MCF 10A (cell line): ENCODE data around the gene RGL2. TPM values are rescaled to one million over a fixed set of nuclear protein-coding genes. Genes with fewer than 3 reads are reported as not detected.
A peak's percentile ranks its signal among the peaks of the same experiment; 100 is the strongest.

Experiments
- BruUV-seq: library from RNA; stranded (reverse); fragments of 400-500 nt; replicated peaks from 2 replicates; lab custom pipeline; 2021; lab: Mats Ljungman, UMichigan
- CTCF ChIA-PET: fragments of 300-600 bp; sonication (Branson Sonifier 250); formaldehyde crosslinking; extraction: SDS; loops from one replicate; lab custom pipeline; 2021; ENCODE audit warnings: antibody characterized with exemption, inconsistent platforms; lab: Yijun Ruan, JAX
- POLR2A ChIA-PET: fragments of 300-600, 350-650 bp; sonication (Branson Sonifier 250); formaldehyde crosslinking; extraction: SDS; loops from one replicate; lab custom pipeline; 2020; ENCODE audit warnings: antibody characterized with exemption, inconsistent platforms; lab: Yijun Ruan, JAX
- DNase-seq: peaks from one replicate; pipeline ENCODE4 v3.0.0-alpha.2; 2018; ENCODE audit not compliant: unreplicated experiment
- H3K27ac Mint-ChIP-seq: one replicate; pipeline ENCODE4 v1.8.0; 2022; ENCODE audit warnings: mild to moderate bottlenecking, low read depth, mixed read lengths; ENCODE audit not compliant: unreplicated experiment
- H3K27me3 Mint-ChIP-seq: one replicate; pipeline ENCODE4 v1.8.0; 2022; ENCODE audit warnings: mixed read lengths; ENCODE audit not compliant: insufficient read depth, unreplicated experiment
- H3K36me3 Mint-ChIP-seq: one replicate; pipeline ENCODE4 v1.8.0; 2022; ENCODE audit warnings: mild to moderate bottlenecking, moderate library complexity, mixed read lengths; ENCODE audit not compliant: insufficient read depth, unreplicated experiment
- H3K4me1 Mint-ChIP-seq: one replicate; pipeline ENCODE4 v1.8.0; 2022; ENCODE audit warnings: mixed read lengths; ENCODE audit not compliant: insufficient read depth, unreplicated experiment
- H3K4me3 Mint-ChIP-seq: one replicate; pipeline ENCODE4 v1.8.0; 2022; ENCODE audit warnings: mild to moderate bottlenecking, moderate library complexity, mixed read lengths; ENCODE audit not compliant: unreplicated experiment
- H3K9me3 Mint-ChIP-seq: one replicate; pipeline ENCODE4 v1.8.0; 2022; ENCODE audit warnings: mixed read lengths; ENCODE audit not compliant: unreplicated experiment
- intact Hi-C: fragments of 100-400 bp; cut with micrococcal nuclease; formaldehyde crosslinking; loops from 2 replicates; pipeline ENCODE4 v1.14.1; 2022
- total RNA-seq: library from RNA; stranded (reverse); gene quantifications from 2 replicates; pipeline ENCODE4 v1.2.3, GENCODE V29; 2022
- TF ChIP-seq, protein P1 (sequence below): fragments of 200-600 bp; IDR thresholded peaks from one replicate; pipeline ENCODE4 v1.8.0; 2022; ENCODE audit warnings: antibody characterized with exemption, mild to moderate bottlenecking; ENCODE audit not compliant: unreplicated experiment

Gene RGL2
- total RNA-seq, 1 experiment from 2014 or later, result 30.4 TPM

- Mint-ChIP-seq H3K9me3 (no peaks in the 10 kb centered on the region), H3K4me3 (no peak overlapping the region), H3K36me3 (peaks cover 90% of the 10 kb centered on the region), H3K27ac (no peak overlapping the region), H3K4me1 (peaks cover 23% of the 10 kb centered on the region), H3K27me3 (no peaks in the 10 kb centered on the region)
- TF ChIP-seq, protein P1, sequence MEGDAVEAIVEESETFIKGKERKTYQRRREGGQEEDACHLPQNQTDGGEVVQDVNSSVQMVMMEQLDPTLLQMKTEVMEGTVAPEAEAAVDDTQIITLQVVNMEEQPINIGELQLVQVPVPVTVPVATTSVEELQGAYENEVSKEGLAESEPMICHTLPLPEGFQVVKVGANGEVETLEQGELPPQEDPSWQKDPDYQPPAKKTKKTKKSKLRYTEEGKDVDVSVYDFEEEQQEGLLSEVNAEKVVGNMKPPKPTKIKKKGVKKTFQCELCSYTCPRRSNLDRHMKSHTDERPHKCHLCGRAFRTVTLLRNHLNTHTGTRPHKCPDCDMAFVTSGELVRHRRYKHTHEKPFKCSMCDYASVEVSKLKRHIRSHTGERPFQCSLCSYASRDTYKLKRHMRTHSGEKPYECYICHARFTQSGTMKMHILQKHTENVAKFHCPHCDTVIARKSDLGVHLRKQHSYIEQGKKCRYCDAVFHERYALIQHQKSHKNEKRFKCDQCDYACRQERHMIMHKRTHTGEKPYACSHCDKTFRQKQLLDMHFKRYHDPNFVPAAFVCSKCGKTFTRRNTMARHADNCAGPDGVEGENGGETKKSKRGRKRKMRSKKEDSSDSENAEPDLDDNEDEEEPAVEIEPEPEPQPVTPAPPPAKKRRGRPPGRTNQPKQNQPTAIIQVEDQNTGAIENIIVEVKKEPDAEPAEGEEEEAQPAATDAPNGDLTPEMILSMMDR, result no peak
- ChIA-PET POLR2A (no interaction called here), CTCF (no interaction called here)
- DNase-seq, result no peak
- intact Hi-C loops, result no loop called here
- no TSS peak for BruUV-seq
Observed at GRCh38 chr6:33304216-33304615, 5.5 kb upstream of the RGL2 start.

DNA sequence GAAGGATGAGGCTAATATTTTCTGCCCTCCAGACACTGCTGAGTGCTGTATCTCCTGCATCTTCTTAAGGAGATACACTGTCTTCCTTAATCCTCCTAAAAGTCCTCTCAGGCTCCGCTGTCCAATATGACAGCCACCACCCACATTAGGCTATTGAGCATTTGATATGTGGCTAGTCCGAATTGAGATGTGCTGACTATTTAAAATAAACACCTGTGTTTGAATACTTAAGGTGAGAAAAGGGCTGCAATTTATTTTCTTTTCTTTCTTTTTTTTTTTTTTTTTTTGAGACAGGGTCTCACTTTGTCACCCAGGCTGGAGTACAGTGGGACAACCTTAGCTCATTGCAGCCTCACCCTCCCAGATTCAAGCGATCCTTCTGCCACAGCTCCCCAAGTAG, 3.1 kb upstream of the RGL2 start:
- no peak for DNase-seq
- CTCF ChIA-PET, result interaction anchor here (0.9 kb wide), 1 partner anchor 9 kb away, joined by 3 read pairs; no protein-coding TSS in a partner anchor
- H3K4me1 Mint-ChIP-seq, result peaks cover 34% of the 10 kb centered on the region

DNA sequence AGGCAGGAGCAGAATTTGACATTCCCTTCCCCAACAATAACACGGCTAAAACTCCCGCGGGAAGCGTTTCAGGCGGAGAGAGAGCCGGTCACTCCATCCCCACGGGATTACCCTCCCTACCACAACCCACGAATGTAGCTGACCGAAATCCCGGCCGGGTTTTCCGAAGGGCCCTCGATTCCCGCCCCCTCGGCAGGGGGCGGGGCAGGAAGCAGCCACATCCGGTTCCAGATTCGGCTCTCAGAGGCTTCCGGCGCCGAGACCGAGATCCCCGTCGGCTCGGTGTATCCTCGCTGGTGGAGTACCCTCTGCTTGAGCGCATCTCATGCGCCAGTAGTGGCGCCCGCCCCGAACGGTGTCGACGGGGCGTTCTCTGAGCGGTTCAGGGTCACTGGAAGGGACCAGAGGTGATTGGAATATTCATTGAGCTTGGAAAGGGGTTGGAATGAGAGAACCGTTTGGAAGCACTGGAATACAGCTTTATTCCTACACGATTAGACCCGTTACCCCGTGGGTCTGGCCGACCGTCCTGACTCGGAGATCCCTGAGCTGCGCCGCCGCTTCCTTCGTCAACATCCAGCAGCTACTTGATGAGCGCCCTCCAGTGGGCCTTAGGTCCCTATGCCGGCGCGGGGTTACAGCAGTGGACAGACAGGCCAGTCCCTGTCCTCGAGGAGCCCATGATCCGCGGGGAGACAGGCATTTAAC, 649 bp upstream of the RGL2 start:
- no peaks in the 10 kb centered on the region for H3K9me3 Mint-ChIP-seq
- H3K36me3 Mint-ChIP-seq, result peaks cover 59% of the 10 kb centered on the region

More for the DNA sequence above, 3.1 kb upstream of the RGL2 start:
- intact Hi-C loops, result no loop called here
- Mint-ChIP-seq H3K27ac (no peak overlapping the region), H3K9me3 (no peaks in the 10 kb centered on the region), H3K4me3 (no peak overlapping the region), H3K36me3 (peaks cover 81% of the 10 kb centered on the region), H3K27me3 (no peaks in the 10 kb centered on the region)
- TF ChIP-seq, protein P1, result no peak
- no TSS peak for BruUV-seq
- POLR2A ChIA-PET, result interaction anchor here (0.6 to 1.8 kb wide), 4 partner anchors 8 to 74 kb away, joined by 3 to 17 read pairs (median 4); partner anchors contain the start of gene B3GALT4

More for the DNA sequence above, 649 bp upstream of the RGL2 start:
- BruUV-seq, result TSS peak; percentile 83
- ChIA-PET POLR2A (interaction anchor here (0.5 to 5.5 kb wide), 32 partner anchors 9 to 1327 kb away, joined by 3 to 84 read pairs (median 4); partner anchors contain the start of genes B3GALT4, DXO, HSD17B8 and PFDN6), CTCF (interaction anchor here (0.5 to 1.8 kb wide), 15 partner anchors 9 to 447 kb away, joined by 3 to 18 read pairs (median 4); partner anchors contain the start of genes CUTA, IP6K3, PFDN6 and RPS18)
- DNase-seq, result peak; percentile 93
- TF ChIP-seq, protein P1, result peak; percentile 64
- intact Hi-C loops, result loop anchor here (1.0 to 5.0 kb wide), 4 partner anchors 21 to 128 kb away; partner anchors contain the start of genes HSD17B8, RXRB and SLC39A7
- Mint-ChIP-seq H3K27me3 (no peaks in the 10 kb centered on the region), H3K4me1 (peaks cover 28% of the 10 kb centered on the region), H3K4me3 (peak overlapping the region; percentile 96), H3K27ac (peak overlapping the region; percentile 100)
